ENCODE data around the gene GTF2IRD1. TPM values are rescaled to one million over a fixed set of nuclear protein-coding genes. Genes with fewer than 3 reads are reported as not detected.

GTF2IRD1 gene
- total and polyA plus RNA-seq, 9 of the 15 experiments (the other 6 are each of a cell fraction or from before 2014, with no cell fraction given) = 9.1 to 30.2 (median 14.0) TPM

GRCh38 chr7:74617180-74617744 lies 163.6 kb downstream of the GTF2IRD1 start (continued):
- TF ChIP-seq MGA (IDR thresholded peaks at IDR 0.05) = peak; percentile 72
- TF ChIP-seq ID3 (CRISPR knock-in tag; IDR thresholded peaks at IDR 0.05) = no peak
- 0 out of 2 replicates have a peak, but pooled peaks have one; percentile 20 for TF ChIP-seq ID3 (tag; IDR thresholded peaks at IDR 0.05)
- TF ChIP-seq VEZF1 (CRISPR knock-in tag; IDR thresholded peaks at IDR 0.05) = peak; percentile 59
- 0 out of 2 replicates have a peak, but pooled peaks have one; percentile 7 for TF ChIP-seq NR4A1 (CRISPR knock-in tag; IDR thresholded peaks at IDR 0.05)
- TF ChIP-seq NR4A1 (tag; IDR thresholded peaks at IDR 0.05) = no peak
- peak; percentile 43; the same call in 1 of the 2 replicates for TF ChIP-seq USF1 (CRISPR knock-in tag; IDR thresholded peaks at IDR 0.05)
- TF ChIP-seq MCM3 (IDR thresholded peaks at IDR 0.05) = no peak
